BE2C (cell line): ENCODE measurements around the gene YJEFN3.

Source experiments
- DNase-seq: peaks from one replicate; pipeline ENCODE4 v3.0.0-alpha.2; 2020
- H3K27me3 ChIP-seq: fragments of 250-450 bp; sonication (Bioruptor Pico); 2 replicates; pipeline ENCODE4 v1.5.1; 2020; ENCODE audit warnings: mild to moderate bottlenecking
- H3K36me3 ChIP-seq: fragments of 250-450 bp; sonication (Bioruptor Pico); 2 replicates; pipeline ENCODE4 v1.5.1; 2020; ENCODE audit warnings: mild to moderate bottlenecking
- H3K4me1 ChIP-seq: fragments of 250-450 bp; sonication (Bioruptor Pico); 2 replicates; pipeline ENCODE4 v1.5.1; 2020
- H3K4me3 ChIP-seq: 2 replicates; pipeline ENCODE4 v1.5.1; 2011; ENCODE audit warnings: low read depth, low read length
- H3K9me3 ChIP-seq: fragments of 250-450 bp; sonication (Bioruptor Pico); 2 replicates; pipeline ENCODE4 v1.5.1; 2020
- TF ChIP-seq, protein P1 (sequence below): IDR thresholded peaks from 2 replicates; pipeline ENCODE4 v1.5.1; 2012; ENCODE audit warnings: mild to moderate bottlenecking, low read depth, low read length

Gene YJEFN3

GRCh38 chr19:19498255-19498991, 30.3 kb upstream of the YJEFN3 start:
- Histone ChIP-seq H3K27me3 (no peaks in the 10 kb centered on the region), H3K4me1 (no peaks in the 10 kb centered on the region), H3K9me3 (no peaks in the 10 kb centered on the region), H3K4me3 (no peak overlapping the region), H3K36me3 (peaks cover 89% of the 10 kb centered on the region)
- DNase-seq = no peak
- TF ChIP-seq, protein P1, sequence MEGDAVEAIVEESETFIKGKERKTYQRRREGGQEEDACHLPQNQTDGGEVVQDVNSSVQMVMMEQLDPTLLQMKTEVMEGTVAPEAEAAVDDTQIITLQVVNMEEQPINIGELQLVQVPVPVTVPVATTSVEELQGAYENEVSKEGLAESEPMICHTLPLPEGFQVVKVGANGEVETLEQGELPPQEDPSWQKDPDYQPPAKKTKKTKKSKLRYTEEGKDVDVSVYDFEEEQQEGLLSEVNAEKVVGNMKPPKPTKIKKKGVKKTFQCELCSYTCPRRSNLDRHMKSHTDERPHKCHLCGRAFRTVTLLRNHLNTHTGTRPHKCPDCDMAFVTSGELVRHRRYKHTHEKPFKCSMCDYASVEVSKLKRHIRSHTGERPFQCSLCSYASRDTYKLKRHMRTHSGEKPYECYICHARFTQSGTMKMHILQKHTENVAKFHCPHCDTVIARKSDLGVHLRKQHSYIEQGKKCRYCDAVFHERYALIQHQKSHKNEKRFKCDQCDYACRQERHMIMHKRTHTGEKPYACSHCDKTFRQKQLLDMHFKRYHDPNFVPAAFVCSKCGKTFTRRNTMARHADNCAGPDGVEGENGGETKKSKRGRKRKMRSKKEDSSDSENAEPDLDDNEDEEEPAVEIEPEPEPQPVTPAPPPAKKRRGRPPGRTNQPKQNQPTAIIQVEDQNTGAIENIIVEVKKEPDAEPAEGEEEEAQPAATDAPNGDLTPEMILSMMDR = no peak

- TF ChIP-seq, protein P1 = no peak
- Histone ChIP-seq H3K9me3 (no peaks in the 10 kb centered on the region), H3K4me1 (no peaks in the 10 kb centered on the region), H3K4me3 (no peak overlapping the region), H3K27me3 (no peaks in the 10 kb centered on the region), H3K36me3 (peaks cover 83% of the 10 kb centered on the region)
- DNase-seq = no peak
Observed at GRCh38 chr19:19499272-19499995, 29.3 kb upstream of the YJEFN3 start.

DNA sequence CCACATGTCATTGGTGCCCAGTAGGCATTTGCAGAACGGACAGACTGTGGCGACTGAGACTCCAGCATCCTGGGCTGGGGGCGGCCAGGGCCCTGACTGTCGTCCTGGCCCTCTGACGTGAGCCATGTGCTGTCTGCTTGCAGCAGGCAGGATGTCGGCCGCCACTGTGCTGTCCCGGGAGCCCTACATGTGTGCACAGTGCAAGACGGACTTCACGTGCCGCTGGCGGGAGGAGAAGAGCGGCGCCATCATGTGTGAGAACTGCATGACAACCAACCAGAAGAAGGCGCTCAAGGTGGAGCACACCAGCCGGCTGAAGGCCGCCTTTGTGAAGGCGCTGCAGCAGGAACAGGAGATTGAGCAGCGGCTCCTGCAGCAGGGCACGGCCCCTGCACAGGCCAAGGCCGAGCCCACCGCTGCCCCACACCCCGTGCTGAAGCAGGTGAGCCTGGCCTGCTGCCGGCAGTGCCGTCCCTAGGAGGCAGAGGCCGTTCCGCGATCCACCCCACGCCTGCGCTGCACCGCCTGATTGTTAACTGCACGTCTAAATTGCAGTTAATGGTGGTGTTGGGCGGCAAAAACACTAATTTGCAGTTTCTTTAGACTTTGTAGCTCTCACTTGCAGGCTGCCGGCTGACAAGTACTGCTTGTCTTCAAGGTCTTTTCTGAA, 27.6 kb upstream of the YJEFN3 start:
- no peak for DNase-seq
- Histone ChIP-seq H3K36me3 (peaks cover 81% of the 10 kb centered on the region), H3K27me3 (no peaks in the 10 kb centered on the region), H3K9me3 (no peaks in the 10 kb centered on the region), H3K4me3 (no peak overlapping the region), H3K4me1 (no peaks in the 10 kb centered on the region)
- TF ChIP-seq, protein P1 = no peak

DNA sequence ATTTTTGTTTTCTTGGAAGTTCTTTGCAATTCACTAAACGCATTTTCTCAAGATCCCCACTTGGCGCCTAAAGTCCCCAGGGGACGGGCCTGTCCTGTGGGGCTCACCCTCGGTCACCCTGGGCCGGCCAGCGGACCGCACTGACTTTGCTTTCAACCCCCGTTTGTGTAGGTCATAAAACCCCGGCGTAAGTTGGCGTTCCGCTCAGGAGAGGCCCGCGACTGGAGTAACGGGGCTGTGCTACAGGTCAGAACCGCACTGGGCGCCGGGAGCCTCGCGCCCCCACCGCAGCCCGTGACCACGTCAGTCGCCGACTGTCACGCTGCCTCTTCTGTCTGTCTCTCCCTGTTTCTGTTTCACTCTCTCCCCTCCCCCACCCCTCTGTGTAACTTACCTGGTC, 26.9 kb upstream of the YJEFN3 start:
- Histone ChIP-seq H3K4me3 (no peak overlapping the region), H3K36me3 (peaks cover 78% of the 10 kb centered on the region)

DNA sequence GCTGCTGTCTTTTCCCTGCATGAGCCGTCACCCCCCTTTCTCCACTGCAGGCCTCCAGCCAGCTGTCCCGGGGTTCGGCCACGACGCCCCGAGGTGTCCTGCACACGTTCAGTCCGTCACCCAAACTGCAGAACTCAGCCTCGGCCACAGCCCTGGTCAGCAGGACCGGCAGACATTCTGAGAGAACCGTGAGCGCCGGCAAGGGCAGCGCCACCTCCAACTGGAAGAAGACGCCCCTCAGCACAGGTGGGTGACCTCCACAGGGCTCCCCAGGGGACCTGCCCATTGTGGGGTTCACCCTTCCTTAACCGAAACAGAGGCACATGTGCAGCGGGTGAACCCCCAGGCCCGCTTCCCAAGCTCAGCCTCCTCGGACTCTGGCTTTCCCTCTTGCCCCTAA, 26.4 kb upstream of the YJEFN3 start:
- no peaks in the 10 kb centered on the region for H3K27me3 ChIP-seq
- H3K4me3 ChIP-seq = no peak overlapping the region
- TF ChIP-seq, protein P1 = no peak
- peaks cover 76% of the 10 kb centered on the region for H3K36me3 ChIP-seq
- H3K9me3 ChIP-seq = no peaks in the 10 kb centered on the region
- H3K4me1 ChIP-seq = no peaks in the 10 kb centered on the region
- DNase-seq = no peak

More for the DNA sequence above, 26.9 kb upstream of the YJEFN3 start:
- Histone ChIP-seq H3K9me3 (no peaks in the 10 kb centered on the region), H3K27me3 (no peaks in the 10 kb centered on the region), H3K4me1 (no peaks in the 10 kb centered on the region)
- TF ChIP-seq, protein P1 = no peak
- DNase-seq = no peak
